OCI-LY3 (cell line): ENCODE measurements around the gene ZNF804A.

ENCODE experiments used
- CTCF ChIP-seq: fragments of 200-600, 300-600 bp; sonication (generic); IDR thresholded peaks from 2 replicates; pipeline ENCODE4 v1.5.1; 2014; ENCODE audit warnings: antibody characterized with exemption, low read length, low read depth
- EZH2phosphoT487 ChIP-seq: fragments of 200-600 bp; shearing (Covaris generic); IDR thresholded peaks from 2 replicates; pipeline ENCODE4 v1.6.1; 2018; ENCODE audit warnings: antibody characterized with exemption, mixed run types, low read depth

GRCh38 chr2:184956856-184957255 is 358.5 kb downstream of the ZNF804A start:
- no peak for TF ChIP-seq CTCF
- TF ChIP-seq EZH2phosphoT487, result no peak
